HepG2 (cell line): ENCODE measurements around the gene TLX1. TPM values are rescaled to one million over a fixed set of nuclear protein-coding genes. Genes with fewer than 3 reads are reported as not detected.

Source experiments
- polyA plus RNA-seq, 8 experiments: library from polyadenylated mRNA; depleted of rRNA in 3 of 8; stranded (reverse) in 7 of 8; unstranded in 1 of 8; fragments of >200 nt; fragmentation: Illumina TruSeq in 4 of 8; extraction: Trizol in 4 of 8; gene quantifications; 2 replicates each; pipeline versions ENCODE4 v1.2.1 to v1.2.3, GENCODE V29; 2011 to 2016; ENCODE audit warnings: low read depth in 4 of 8, missing spikeins in 1 of 8, mixed read lengths in 1 of 8; ENCODE audit not compliant: insufficient read depth in 1 of 8
- total RNA-seq, 5 experiments: library from RNA; depleted of rRNA; stranded (reverse); fragments of >200 nt; fragmentation: Illumina TruSeq; extraction: Trizol; gene quantifications; 2 replicates each; pipeline ENCODE4 v1.2.3, GENCODE V29; 2016; ENCODE audit warnings: low read depth in 1 of 5
- TF ChIP-seq, protein P1 (sequence below): sonication (generic); formaldehyde crosslinking; IDR thresholded peaks from 2 replicates; pipeline ENCODE4 v1.4.0; 2020; ENCODE audit warnings: missing genetic modification reagents, mild to moderate bottlenecking, borderline replicate concordance
- TF ChIP-seq, protein P2 (sequence below): sonication (generic); formaldehyde crosslinking; IDR thresholded peaks from 2 replicates; pipeline ENCODE4 v1.5.1; 2020; ENCODE audit warnings: mild to moderate bottlenecking, missing genetic modification reagents, moderate library complexity
- TF ChIP-seq, protein P3 (sequence below), 2 experiments: sonication (generic) in 1 of 2; formaldehyde crosslinking in 1 of 2; IDR thresholded peaks; 2 replicates each; pipeline versions ENCODE4 v1.4.0 to v1.6.1; 2016 to 2020; ENCODE audit warnings: borderline replicate concordance in 1 of 2, low read depth in 1 of 2, mild to moderate bottlenecking in 1 of 2, missing genetic modification reagents in 1 of 2

The TLX1 gene
- total and polyA plus RNA-seq, 2 of the 13 experiments (the other 11 are each of a cell fraction or from before 2014, with no cell fraction given) = 0.07 to 0.26 TPM

DNA sequence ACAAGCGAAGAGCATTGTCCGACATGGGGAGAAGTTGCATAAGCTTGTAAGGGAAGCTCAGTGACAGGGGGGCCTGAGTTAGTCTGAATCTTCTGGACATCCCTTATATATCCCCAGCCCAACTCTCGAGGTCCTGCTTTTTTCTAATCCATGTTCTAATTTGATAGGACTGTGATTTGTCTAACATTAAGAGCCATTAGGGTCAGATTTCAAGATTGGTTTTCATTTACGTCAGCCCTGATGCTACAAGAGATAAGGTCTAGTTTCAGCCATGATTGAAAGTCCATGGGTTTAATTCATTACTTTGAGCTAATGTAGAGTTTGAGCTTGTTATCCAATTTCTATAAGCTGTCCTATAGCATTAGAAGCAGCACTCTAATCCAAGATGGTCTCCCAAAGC is 20.3 kb downstream of the TLX1 start (continued):
- TF ChIP-seq, protein P1, sequence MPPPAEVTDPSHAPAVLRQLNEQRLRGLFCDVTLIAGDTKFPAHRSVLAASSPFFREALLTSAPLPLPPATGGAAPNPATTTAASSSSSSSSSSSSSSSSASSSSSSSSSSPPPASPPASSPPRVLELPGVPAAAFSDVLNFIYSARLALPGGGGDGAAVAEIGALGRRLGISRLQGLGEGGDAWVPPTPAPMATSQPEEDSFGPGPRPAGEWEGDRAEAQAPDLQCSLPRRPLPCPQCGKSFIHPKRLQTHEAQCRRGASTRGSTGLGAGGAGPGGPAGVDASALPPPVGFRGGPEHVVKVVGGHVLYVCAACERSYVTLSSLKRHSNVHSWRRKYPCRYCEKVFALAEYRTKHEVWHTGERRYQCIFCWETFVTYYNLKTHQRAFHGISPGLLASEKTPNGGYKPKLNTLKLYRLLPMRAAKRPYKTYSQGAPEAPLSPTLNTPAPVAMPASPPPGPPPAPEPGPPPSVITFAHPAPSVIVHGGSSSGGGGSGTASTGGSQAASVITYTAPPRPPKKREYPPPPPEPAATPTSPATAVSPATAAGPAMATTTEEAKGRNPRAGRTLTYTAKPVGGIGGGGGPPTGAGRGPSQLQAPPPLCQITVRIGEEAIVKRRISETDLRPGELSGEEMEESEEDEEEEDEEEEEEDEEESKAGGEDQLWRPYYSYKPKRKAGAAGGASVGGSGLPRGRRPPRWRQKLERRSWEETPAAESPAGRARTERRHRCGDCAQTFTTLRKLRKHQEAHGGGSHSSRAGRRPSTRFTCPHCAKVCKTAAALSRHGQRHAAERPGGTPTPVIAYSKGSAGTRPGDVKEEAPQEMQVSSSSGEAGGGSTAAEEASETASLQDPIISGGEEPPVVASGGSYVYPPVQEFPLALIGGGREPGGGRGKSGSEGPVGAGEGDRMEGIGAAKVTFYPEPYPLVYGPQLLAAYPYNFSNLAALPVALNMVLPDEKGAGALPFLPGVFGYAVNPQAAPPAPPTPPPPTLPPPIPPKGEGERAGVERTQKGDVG (CRISPR knock-in tag) = no peak
- TF ChIP-seq, protein P2, sequence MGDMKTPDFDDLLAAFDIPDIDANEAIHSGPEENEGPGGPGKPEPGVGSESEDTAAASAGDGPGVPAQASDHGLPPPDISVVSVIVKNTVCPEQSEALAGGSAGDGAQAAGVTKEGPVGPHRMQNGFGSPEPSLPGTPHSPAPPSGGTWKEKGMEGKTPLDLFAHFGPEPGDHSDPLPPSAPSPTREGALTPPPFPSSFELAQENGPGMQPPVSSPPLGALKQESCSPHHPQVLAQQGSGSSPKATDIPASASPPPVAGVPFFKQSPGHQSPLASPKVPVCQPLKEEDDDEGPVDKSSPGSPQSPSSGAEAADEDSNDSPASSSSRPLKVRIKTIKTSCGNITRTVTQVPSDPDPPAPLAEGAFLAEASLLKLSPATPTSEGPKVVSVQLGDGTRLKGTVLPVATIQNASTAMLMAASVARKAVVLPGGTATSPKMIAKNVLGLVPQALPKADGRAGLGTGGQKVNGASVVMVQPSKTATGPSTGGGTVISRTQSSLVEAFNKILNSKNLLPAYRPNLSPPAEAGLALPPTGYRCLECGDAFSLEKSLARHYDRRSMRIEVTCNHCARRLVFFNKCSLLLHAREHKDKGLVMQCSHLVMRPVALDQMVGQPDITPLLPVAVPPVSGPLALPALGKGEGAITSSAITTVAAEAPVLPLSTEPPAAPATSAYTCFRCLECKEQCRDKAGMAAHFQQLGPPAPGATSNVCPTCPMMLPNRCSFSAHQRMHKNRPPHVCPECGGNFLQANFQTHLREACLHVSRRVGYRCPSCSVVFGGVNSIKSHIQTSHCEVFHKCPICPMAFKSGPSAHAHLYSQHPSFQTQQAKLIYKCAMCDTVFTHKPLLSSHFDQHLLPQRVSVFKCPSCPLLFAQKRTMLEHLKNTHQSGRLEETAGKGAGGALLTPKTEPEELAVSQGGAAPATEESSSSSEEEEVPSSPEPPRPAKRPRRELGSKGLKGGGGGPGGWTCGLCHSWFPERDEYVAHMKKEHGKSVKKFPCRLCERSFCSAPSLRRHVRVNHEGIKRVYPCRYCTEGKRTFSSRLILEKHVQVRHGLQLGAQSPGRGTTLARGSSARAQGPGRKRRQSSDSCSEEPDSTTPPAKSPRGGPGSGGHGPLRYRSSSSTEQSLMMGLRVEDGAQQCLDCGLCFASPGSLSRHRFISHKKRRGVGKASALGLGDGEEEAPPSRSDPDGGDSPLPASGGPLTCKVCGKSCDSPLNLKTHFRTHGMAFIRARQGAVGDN (CRISPR knock-in tag) = no peak
- TF ChIP-seq, protein P3, sequence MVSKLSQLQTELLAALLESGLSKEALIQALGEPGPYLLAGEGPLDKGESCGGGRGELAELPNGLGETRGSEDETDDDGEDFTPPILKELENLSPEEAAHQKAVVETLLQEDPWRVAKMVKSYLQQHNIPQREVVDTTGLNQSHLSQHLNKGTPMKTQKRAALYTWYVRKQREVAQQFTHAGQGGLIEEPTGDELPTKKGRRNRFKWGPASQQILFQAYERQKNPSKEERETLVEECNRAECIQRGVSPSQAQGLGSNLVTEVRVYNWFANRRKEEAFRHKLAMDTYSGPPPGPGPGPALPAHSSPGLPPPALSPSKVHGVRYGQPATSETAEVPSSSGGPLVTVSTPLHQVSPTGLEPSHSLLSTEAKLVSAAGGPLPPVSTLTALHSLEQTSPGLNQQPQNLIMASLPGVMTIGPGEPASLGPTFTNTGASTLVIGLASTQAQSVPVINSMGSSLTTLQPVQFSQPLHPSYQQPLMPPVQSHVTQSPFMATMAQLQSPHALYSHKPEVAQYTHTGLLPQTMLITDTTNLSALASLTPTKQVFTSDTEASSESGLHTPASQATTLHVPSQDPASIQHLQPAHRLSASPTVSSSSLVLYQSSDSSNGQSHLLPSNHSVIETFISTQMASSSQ (IDR thresholded peaks at IDR 0.05; ENCODE audit: low read depth) = no peak
- TF ChIP-seq, protein P3 (CRISPR knock-in tag; IDR thresholded peaks at IDR 0.05; ENCODE audit: borderline replicate concordance) = no peak
